Measurements from ENCODE around the gene ACRBP.

The ACRBP gene

DNA sequence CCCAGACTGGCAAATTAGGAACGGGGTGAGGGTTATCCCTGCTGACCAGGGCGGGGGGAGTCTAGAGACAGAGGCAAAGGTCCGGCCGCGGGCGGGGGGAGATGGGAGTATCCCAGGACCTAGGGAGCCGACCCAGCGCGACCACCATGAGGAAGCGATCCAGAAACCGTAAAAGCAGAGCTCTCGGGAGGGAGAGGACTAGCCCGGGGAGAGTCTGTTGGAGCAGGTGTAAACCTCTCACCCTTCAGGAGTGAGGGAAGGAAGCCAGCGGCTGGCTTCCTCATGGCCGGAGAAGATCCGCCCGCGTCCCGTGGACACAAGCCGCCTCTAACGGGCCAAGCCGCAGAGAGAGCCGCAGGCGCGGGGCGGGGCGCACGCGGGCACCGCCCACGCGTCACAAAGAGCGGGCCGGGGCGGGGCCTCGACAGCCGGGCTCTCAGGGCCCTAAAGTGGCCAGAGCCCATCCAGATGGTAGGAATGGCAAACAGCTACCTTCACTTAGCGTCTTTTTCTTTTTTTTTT lies at the start of gene ACRBP:
ACRBP (minus strand) TSS at position 350 of the 522 bp plus-strand sequence; CDS start at position 284, 66 bp downstream.
- peak; percentile 87 for DNase-seq

GRCh38 chr12:6695313-6696045 lies 48.2 kb upstream of the ACRBP start:
- no peak for DNase-seq

- DNase-seq, result no peak
These were observed 47.5 kb upstream of the ACRBP start for GRCh38 chr12:6694701-6695100.

DNA sequence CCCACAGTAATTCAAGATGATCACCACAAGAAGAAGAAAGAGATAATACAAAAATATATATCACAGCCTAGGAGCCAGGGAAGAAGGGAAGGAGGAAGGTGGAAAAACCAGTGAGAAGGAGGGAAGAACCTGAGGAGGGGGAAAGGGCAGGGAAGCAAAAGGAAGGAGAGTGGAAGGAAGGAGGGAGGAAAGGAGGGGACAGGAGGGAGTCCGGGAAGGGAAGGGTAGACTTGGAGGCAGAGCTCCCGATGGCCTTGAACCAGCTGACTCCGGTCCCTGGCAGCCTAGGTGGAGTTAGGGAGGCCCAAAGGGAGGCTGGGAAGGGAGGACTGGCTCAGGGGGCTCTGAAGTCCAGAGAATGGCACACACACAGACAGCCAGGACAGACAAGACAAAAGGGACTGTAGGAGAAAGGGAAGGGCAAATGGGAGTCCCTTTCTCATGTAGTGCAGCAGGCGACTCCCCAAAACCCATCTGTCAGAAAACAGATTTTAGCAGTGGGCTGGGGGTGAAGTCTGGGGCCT lies 46.7 kb upstream of the ACRBP start:
- DNase-seq, result no peak

- no peak for DNase-seq
These were observed 45.7 kb upstream of the ACRBP start for GRCh38 chr12:6692888-6693287.

- peak; percentile 70 for DNase-seq
These were observed 44.2 kb upstream of the ACRBP start for GRCh38 chr12:6691473-6691872.

DNA sequence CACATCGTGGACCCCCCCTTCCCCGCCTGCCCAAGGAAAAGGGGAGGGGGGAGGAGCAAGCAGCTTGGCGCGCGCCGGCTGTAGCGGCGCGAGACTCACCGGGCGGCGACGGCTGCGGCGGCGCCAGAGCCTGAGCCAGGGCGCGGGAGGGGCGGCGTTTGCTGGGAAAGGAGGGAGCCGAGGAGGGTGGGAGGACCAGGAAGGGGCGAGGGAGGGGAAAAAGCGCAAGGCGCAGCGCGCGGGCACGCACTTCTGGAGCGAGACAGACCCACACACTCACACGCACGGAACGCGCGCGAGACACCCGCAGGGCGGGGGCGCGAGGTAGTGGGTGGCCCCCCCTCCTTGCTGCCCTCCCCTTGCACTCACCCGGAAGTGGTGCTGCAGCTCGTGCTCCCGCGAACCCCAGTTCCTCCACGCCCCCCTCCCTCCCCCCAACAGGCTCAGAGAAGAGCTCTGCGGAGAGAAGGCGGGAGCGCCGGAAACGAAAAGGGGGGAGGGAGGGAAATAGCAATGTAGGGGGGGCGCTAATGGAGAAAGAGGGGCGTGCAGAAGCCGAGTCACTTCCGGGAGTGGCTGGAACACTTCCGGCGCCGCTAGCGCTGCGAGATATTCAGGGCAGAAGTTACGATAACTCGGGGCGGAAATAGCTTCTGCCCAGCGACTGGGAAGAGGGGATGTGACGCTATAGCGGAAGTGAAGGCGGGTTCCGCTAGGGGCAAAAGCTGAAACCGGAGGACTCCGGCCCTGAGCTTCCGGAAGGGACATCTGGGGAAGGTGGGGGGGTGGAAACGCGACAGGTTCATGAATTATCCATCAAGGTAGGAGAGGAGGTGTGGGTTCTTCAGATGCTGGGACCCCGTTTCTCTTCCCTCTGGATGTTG lies 42.0 kb upstream of the ACRBP start, which contains the start of gene ZNF384:
ZNF384 (minus strand) TSS at position 377 of the 884 bp plus-strand sequence. CDS start 9,855 bp downstream, outside the sequence.
- DNase-seq, result peak; percentile 99

GRCh38 chr12:6688543-6688998 lies 41.3 kb upstream of the ACRBP start:
- no peak for DNase-seq

DNA sequence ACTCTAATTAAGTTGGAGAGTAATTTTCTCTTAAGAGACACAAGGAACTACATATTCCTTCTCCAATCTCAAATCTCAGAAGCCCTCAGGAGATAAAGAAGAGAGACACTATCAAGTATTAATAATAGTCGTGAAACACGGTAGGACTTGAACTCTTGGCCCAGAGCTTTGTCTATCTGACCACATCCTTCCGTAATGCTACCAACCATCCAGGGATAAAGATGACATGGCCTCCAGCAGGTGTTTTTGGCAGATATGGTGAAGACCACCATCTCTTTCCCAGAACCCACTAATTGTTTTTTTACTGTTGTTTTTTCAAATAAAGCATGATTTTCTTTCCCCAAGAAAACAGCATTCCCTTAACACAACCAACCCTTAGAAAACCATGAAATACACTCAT lies 38.6 kb upstream of the ACRBP start:
- DNase-seq, result no peak

DNA sequence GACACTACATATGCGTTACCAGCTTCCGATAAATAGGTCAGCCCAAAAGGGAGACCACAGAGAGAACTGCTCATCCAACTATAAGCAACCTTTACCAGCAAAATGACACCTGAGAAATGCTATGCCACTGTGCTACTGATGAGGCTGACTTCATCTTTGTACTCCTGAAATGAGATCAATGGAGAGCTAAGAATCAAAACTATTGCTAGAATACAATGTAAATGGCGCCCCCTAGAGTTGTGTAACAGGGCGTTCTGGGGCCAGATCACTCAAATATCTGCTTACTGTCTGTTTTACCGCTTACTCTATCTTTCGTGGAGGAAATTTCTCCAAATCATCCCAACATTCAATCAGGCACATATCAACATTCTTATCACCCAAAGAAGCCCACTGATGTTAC lies 37.4 kb upstream of the ACRBP start:
- no peak for DNase-seq

DNA sequence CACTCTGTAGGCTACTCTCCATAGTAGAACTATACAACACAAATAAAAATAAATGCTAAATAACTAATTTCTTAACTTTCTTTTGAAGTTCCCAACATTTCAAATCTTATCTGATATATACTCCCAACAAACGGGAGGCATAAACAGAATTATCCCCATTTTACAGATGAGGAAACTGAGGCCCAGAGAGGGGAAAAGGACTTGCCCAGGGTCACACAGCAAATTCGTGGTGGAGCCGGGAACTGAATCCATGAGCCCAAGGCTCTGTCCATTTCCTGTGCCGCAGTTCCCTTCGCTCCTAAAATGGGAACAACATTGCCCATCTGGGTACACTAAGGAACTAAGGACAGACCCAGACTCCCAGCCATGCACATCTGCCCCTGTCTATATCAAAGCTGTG lies 29.7 kb upstream of the ACRBP start:
- no peak for DNase-seq

DNA sequence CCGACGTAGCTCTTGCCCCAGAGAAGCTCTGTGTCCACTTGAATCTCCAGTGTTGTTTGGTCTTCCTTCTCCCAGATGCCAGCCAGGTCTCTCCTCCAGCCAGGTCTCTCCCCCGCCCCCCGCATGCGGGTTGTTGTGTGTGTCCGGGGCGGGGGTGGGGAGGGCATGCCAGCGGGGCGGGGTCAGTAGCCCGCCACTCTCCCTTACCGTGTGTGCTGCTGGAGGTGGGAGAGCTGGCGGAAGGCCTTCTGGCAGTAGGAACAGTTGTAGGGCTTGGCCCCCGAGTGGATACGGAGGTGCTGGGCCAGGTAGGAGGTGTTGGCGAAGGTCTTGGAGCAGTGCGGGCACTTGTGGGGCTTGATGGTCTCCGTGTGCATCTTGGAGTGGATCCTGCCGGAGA lies 24.9 kb upstream of the ACRBP start:
- no peak for DNase-seq

- DNase-seq, result peak; percentile 81
These were observed 20.5 kb upstream of the ACRBP start for GRCh38 chr12:6667559-6668210.

GRCh38 chr12:6666211-6666610 lies 19.0 kb upstream of the ACRBP start:
- no peak for DNase-seq

DNA sequence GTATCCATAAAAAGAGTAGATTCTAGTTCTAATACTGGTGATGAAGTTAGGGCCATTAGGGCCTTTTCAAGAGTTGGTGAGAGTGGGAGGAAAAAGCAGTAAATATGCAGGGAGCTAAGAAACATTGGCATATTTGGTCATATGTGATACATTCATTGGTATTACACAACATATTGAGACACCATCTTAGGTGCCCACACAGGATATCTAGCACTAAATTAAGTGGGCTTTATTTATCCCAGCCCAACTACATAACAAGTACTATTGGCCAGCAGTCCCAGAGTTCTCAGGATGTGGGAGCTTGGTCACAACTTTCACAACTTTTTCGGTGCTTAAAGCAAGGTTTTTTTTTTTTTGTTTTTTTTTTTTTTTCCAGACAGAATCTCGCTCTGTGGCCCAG lies 17.7 kb upstream of the ACRBP start:
- DNase-seq, result no peak

- peak; percentile 100 for DNase-seq
These were observed 15.9 kb upstream of the ACRBP start, which contains the start of gene ING4 for GRCh38 chr12:6662906-6663742. TSS of gene ING4 (minus strand) at chr12:6663119. CDS start at chr12:6663101, 18 bp downstream.

GRCh38 chr12:6662602-6662905 lies 15.3 kb upstream of the ACRBP start:
- no peak for DNase-seq

DNA sequence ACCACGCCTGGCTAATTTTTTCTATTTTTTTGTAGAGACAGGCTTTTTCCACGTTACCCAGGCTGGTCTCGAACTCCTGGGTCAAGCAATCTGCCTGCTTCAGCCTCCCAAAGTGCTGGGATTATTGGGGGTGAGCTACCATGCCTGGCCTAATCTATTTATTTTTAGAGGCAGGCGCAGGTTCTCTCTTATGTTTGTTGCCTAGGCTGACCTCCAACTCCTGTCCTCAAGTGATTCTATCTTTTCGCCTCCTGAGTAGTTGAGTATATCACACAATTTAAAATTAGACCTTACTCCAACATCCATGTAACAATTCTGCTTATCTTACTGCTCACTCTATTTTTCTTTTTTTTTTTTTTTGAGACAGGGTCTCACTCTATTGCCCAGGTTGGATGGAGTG lies 6.8 kb upstream of the ACRBP start:
- DNase-seq, result no peak

DNA sequence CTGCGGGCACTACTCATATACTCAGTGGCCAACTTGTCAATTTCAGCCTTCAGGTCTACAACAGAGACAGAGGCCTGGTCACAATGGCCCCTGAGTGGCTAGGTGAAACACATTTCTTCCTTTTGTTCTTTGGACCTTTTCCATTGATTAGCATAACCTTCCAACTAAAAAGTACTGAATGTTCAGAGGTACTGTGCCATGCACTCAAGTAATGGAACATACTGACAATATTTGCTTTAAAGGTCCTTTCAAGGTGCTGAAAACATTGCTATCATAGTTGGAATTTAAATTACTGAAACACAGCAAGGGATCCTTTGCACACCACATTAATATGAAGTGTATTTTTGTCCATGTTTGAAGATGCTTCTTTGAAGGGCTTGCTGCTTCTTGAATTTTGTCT lies 6.1 kb upstream of the ACRBP start:
- no peak for DNase-seq

- DNase-seq, result no peak
These were observed 5.2 kb upstream of the ACRBP start for GRCh38 chr12:6652391-6652790.

DNA sequence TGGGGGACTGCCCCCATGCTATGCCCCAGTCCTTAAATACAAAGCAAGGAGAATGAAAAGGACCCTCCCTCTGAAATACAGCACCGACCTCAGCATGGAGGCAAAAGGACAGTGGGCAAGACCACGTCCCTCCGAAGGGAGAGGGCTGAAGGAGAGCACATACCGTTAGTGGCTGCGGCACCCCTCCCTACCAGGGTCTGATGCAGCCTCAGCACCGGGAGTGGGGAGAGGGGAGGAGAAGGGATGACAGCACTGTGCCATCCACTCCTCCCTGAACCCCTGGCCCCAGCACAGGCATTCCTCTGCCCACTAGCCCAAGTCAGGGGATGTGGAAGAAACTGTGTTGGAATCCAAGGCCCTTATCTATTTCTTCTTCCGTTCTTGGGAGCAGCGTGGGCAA lies 3.6 kb upstream of the ACRBP start:
- no peak for DNase-seq
